Neural progenitor cell (in vitro differentiated cells): ENCODE measurements around the gene PTGER4.

Experiments used
- EZH2 ChIP-seq: fragments of 200-600 bp; sonication (generic); IDR thresholded peaks from 2 replicates; pipeline ENCODE4 v1.6.1; 2017; ENCODE audit warnings: antibody characterized with exemption, mild to moderate bottlenecking, moderate library complexity
- TF ChIP-seq, protein P1 (sequence below): fragments of 200-600 bp; sonication (generic); IDR thresholded peaks from 2 replicates; pipeline ENCODE4 v1.5.1; 2017; ENCODE audit warnings: antibody characterized with exemption, mild to moderate bottlenecking

DNA sequence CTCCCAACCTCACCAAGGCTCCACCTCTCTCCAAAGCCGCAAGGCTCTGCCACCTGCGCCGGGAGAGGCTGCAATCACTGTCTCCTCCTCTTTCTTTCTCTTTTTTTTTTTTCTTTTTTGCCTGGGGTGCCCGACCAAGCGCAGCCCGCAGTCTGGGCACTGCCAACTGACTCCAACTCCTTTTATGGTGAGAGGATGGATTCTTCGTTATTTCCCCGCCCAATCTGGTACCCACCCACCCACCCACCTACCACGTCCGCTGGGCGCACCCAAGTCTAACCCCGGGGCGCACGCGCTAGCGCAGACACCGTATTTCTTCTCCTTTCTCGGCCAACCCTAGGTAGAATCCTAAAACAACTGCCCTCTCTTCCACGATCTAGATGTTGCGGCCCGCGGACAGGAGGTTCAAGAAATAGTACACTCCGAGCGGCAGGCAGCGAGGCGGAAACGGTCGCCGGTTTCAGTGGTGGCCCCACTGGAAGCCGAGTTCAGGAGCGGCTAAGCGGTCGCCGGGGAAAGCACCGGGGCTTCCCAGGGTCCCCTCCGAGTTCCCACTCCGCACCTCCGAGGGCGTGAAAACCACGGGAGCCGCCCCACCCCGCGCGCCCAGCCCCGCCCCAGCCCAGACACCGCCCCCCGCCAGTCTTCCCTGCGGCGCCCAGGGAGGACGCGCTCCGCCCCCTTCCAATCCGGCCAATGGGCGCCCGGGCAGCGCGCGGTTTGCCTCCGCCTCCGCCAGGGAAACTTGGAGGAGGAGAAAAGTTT lies 385 bp upstream of the PTGER4 start:
- TF ChIP-seq, protein P1, sequence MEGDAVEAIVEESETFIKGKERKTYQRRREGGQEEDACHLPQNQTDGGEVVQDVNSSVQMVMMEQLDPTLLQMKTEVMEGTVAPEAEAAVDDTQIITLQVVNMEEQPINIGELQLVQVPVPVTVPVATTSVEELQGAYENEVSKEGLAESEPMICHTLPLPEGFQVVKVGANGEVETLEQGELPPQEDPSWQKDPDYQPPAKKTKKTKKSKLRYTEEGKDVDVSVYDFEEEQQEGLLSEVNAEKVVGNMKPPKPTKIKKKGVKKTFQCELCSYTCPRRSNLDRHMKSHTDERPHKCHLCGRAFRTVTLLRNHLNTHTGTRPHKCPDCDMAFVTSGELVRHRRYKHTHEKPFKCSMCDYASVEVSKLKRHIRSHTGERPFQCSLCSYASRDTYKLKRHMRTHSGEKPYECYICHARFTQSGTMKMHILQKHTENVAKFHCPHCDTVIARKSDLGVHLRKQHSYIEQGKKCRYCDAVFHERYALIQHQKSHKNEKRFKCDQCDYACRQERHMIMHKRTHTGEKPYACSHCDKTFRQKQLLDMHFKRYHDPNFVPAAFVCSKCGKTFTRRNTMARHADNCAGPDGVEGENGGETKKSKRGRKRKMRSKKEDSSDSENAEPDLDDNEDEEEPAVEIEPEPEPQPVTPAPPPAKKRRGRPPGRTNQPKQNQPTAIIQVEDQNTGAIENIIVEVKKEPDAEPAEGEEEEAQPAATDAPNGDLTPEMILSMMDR, result no peak
- no peak for TF ChIP-seq EZH2
